WTC11 (cell line): ENCODE results near the gene AKR1E2. TPM values are rescaled to one million over a fixed set of nuclear protein-coding genes. Genes with fewer than 3 reads are reported as not detected.

Experiments used
- ATAC-seq: fragments of 200-7000 bp; cut with Tn5 transposase; 2 replicates; pipeline ENCODE4 v1.10.0; 2021; ENCODE audit warnings: mild to moderate bottlenecking, moderate library complexity
- CTCF ChIA-PET: fragments of 300-600 bp; sonication (Branson Sonifier 250); formaldehyde crosslinking; loops from one replicate; lab custom pipeline; 2021; ENCODE audit warnings: antibody characterized with exemption; lab: Charles Lee
- POLR2A ChIA-PET: fragments of 350-600 bp; sonication (Branson Sonifier 250); formaldehyde crosslinking; loops from one replicate; lab custom pipeline; 2021; ENCODE audit warnings: antibody characterized with exemption; lab: Charles Lee
- DNase-seq: peaks from one replicate; pipeline ENCODE4 v3.0.0; 2021; ENCODE audit warnings: low spot score
- H3K27ac Mint-ChIP-seq: 2 replicates; pipeline ENCODE4 v1.8.0; 2021; ENCODE audit warnings: mixed read lengths
- H3K27me3 Mint-ChIP-seq: 2 replicates; pipeline ENCODE4 v1.8.0; 2021; ENCODE audit warnings: low read depth, mild to moderate bottlenecking, moderate library complexity, mixed read lengths
- H3K36me3 Mint-ChIP-seq: 2 replicates; pipeline ENCODE4 v1.8.0; 2021; ENCODE audit warnings: mixed read lengths
- H3K4me1 Mint-ChIP-seq: 2 replicates; pipeline ENCODE4 v1.8.0; 2022; ENCODE audit warnings: mixed read lengths
- H3K4me3 Mint-ChIP-seq: 2 replicates; pipeline ENCODE4 v1.8.0; 2021; ENCODE audit warnings: mild to moderate bottlenecking, moderate library complexity, mixed read lengths
- H3K9me3 Mint-ChIP-seq: 2 replicates; pipeline ENCODE4 v1.8.0; 2021; ENCODE audit warnings: mixed read lengths
- ARID4B ChIP-seq: sonication (generic); formaldehyde crosslinking; IDR thresholded peaks from 2 replicates; pipeline ENCODE4 v1.8.0; 2023; ENCODE audit warnings: missing genetic modification reagents, mild to moderate bottlenecking, borderline replicate concordance
- ATF1 ChIP-seq: sonication (generic); formaldehyde crosslinking; IDR thresholded peaks from 2 replicates; pipeline ENCODE4 v1.8.1; 2023; ENCODE audit warnings: mild to moderate bottlenecking, moderate library complexity, missing genetic modification reagents
- ATF2 ChIP-seq: sonication (generic); formaldehyde crosslinking; IDR thresholded peaks from 2 replicates; pipeline ENCODE4 v1.8.1; 2022; ENCODE audit warnings: low read depth, missing genetic modification reagents, borderline replicate concordance
- CREM ChIP-seq: sonication (generic); formaldehyde crosslinking; IDR thresholded peaks from 2 replicates; pipeline ENCODE4 v1.8.1; 2022; ENCODE audit warnings: mild to moderate bottlenecking, missing genetic modification reagents, moderate library complexity
- CTCF ChIP-seq: fragments of 200-600 bp; IDR thresholded peaks from 2 replicates; pipeline ENCODE4 v1.8.0; 2022; ENCODE audit warnings: antibody characterized with exemption
- EMX1 ChIP-seq: fragments of 250-450 bp; sonication (Bioruptor Pico); IDR thresholded peaks from 2 replicates; pipeline ENCODE4 v1.8.0; 2021; ENCODE audit warnings: mild to moderate bottlenecking
- FOXP1 ChIP-seq: sonication (generic); formaldehyde crosslinking; IDR thresholded peaks from 2 replicates; pipeline ENCODE4 v1.8.0; 2022; ENCODE audit warnings: missing genetic modification reagents, mild to moderate bottlenecking, moderate library complexity, borderline replicate concordance
- IRF1 ChIP-seq: sonication (generic); formaldehyde crosslinking; IDR thresholded peaks from 2 replicates; pipeline ENCODE4 v1.8.0; 2023; ENCODE audit warnings: missing genetic modification reagents
- SMAD4 ChIP-seq: sonication (generic); formaldehyde crosslinking; IDR thresholded peaks from 2 replicates; pipeline ENCODE4 v1.8.0; 2022; ENCODE audit warnings: mild to moderate bottlenecking, missing genetic modification reagents
- ZBTB43 ChIP-seq: sonication (generic); formaldehyde crosslinking; IDR thresholded peaks from 2 replicates; pipeline ENCODE4 v1.8.1; 2023; ENCODE audit warnings: mild to moderate bottlenecking, missing genetic modification reagents
- ZNF232 ChIP-seq: sonication (generic); formaldehyde crosslinking; IDR thresholded peaks from 2 replicates; pipeline ENCODE4 v1.8.0; 2022; ENCODE audit warnings: mild to moderate bottlenecking, missing genetic modification reagents
- ZSCAN18 ChIP-seq: fragments of 250-450 bp; sonication (Bioruptor Pico); IDR thresholded peaks from 2 replicates; pipeline ENCODE4 v2.1.2; 2022; ENCODE audit warnings: mild to moderate bottlenecking, moderate library complexity
- total RNA-seq: library from RNA; stranded (reverse); gene quantifications from 3 replicates; pipeline ENCODE4 v1.2.3, GENCODE V29; 2021

AKR1E2 gene
- total RNA-seq, 1 experiment from 2014 or later, result 1.7 TPM

- TF ChIP-seq ZNF232 (CRISPR knock-in tag), result 0 out of 2 replicates have a peak, but pooled peaks have one; percentile 74
- TF ChIP-seq ATF2 (CRISPR knock-in tag), result peak; percentile 63; the same call in 1 of the 2 replicates
- TF ChIP-seq CTCF, result no peak
- TF ChIP-seq ARID4B (CRISPR knock-in tag), result 0 out of 2 replicates have a peak, but pooled peaks have one; percentile 12
- no peak for TF ChIP-seq SMAD4
- peak; percentile 82 for TF ChIP-seq CREM
- TF ChIP-seq ATF1, result peak; percentile 87
- no peak; the same call in 1 of the 2 replicates for TF ChIP-seq ZSCAN18 (CRISPR knock-in tag)
- peak; percentile 97 for TF ChIP-seq FOXP1 (CRISPR knock-in tag)
- no peak for TF ChIP-seq EMX1 (CRISPR knock-in tag)
- TF ChIP-seq IRF1 (CRISPR knock-in tag), result peak; percentile 44; the same call in 1 of the 2 replicates
These were observed at the start of gene AKR1E2 (continued) for GRCh38 chr10:4825868-4826791.

GRCh38 chr10:4776234-4776638, 49.8 kb upstream of the AKR1E2 start:
- ATAC-seq, result no peak
- no peaks in the 10 kb centered on the region for H3K9me3 Mint-ChIP-seq
- no peak for TF ChIP-seq ZBTB43 (CRISPR knock-in tag)
- TF ChIP-seq, all 79 proteins: peak for 0
- Mint-ChIP-seq H3K36me3 (no peaks in the 10 kb centered on the region), H3K4me1 (peaks cover 2% of the 10 kb centered on the region; the same call in 1 of the 2 replicates), H3K27me3 (no peaks in the 10 kb centered on the region), H3K4me3 (no peak overlapping the region), H3K27ac (no peak overlapping the region)
- POLR2A ChIA-PET, result no interaction called here
- no peak for DNase-seq
- CTCF ChIA-PET, result no interaction called here
